ENCODE measurements around the gene GTF2F1. TPM values are rescaled to one million over a fixed set of nuclear protein-coding genes. Genes with fewer than 3 reads are reported as not detected.

Gene GTF2F1
- total and polyA plus RNA-seq, 4 donors, result 35.7 to 59.4 (median 43.4) TPM

DNA sequence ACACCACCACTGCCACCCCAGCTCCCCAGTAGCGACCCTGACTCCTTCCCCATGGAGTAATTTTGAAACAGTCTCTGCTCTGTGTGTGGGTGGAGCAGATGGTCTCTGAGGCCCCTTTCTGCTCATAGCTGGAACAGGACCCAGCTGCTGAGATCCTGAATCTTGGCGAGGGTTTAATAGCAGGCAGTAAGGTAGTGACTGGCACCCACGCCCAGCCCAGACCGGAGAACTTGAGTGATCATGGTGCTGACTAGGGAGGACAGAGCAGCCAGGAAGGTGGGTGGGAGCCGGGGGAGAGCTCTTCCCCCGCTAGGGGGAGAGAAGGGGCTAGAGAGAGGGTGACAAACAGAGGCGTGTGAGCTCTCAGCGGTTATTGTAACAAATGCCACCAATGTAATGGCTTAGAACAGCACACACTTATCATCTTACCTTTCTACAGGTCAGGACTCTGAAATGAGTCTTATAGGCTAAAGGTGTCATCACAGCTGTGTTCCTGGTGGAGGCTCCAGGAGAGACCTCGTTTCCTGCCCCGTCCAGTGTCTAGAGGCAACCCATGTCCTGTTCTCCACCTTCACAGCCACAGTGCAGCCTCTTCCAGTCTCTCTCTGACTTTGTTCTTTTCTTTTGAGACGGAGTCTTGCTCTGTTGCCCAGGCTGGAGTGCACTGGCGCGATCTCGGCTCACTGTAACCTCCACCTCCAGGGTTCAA is 52.3 kb downstream of the GTF2F1 start:
- intact Hi-C loops (cut with DNase I), result no loop called here
- Histone ChIP-seq H3K27me3 (ENCODE audit: control insufficient read depth in 1 of 2, insufficient read depth in 2 of 2, low read length in 1 of 2) (no peaks in the 10 kb centered on the region), H3K9me3 (ENCODE audit: control insufficient read depth, low read length) (no peaks in the 10 kb centered on the region), H3K4me3 (ENCODE audit: low read length in 2 of 2) (no peak overlapping the region), H3K27ac (ENCODE audit: low read depth in 1 of 2, low read length in 2 of 2) (no peak overlapping the region), H3K4me1 (ENCODE audit: control insufficient read depth in 1 of 2, insufficient read depth in 2 of 2, low read length in 2 of 2) (no peaks in the 10 kb centered on the region), H3K36me3 (ENCODE audit: control insufficient read depth in 1 of 2, insufficient read depth in 2 of 2, low read length in 1 of 2) (no peaks in the 10 kb centered on the region)
- DNase-seq (no peak), ATAC-seq (ENCODE audit: low FRiP score) (no peak)
- WGBS, 2 donors, result 57 to 62% methylated on average over 14 of the region's 14 CpGs

DNA sequence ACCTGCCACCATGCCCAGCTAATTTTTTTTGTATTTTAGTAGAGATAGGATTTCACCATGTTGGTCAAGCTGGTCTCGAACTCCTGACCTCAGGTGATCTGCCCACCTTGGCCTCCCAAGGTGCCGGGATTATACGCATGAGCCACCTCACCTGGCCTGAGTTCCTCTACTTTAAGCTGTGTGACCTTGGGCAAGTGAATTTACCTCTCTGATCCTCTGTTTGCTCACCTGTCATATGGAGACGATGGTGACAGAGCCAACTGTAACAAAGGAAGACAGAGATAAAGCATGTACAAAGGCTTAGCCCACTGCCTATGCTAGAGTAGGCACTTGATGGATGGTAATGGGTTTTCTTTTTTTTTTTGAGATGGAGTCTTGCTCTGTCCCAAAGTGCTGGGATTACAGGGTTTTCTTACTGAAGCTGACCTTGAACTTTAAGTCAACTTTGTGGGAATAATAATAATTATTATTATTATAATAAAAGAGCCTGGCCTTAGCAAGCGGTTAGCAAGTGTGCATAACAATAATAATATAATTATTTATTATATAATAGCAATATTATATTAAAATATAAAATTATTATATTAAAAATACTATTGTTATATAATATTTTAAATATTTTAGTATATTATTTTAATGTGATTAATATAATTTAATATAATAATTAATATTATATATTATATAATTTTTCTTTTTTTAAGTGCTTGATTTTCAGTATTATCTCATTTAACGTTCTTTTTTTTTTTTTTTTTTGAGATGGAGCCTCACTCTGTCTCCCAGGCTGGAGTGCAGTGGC is 58.3 kb downstream of the GTF2F1 start:
- intact Hi-C loops (cut with DNase I), result no loop called here
- no peaks in the 10 kb centered on the region for H3K9me3 ChIP-seq (ENCODE audit: control insufficient read depth, low read length)
- H3K36me3 ChIP-seq (ENCODE audit: control insufficient read depth in 1 of 2, insufficient read depth in 2 of 2, low read length in 1 of 2), result no peaks in the 10 kb centered on the region
- ATAC-seq (ENCODE audit: low FRiP score) (no peak), DNase-seq (no peak)
- no peak overlapping the region for H3K4me3 ChIP-seq (ENCODE audit: low read length in 2 of 2)
- H3K4me1 ChIP-seq (ENCODE audit: control insufficient read depth in 1 of 2, insufficient read depth in 2 of 2, low read length in 2 of 2), result no peaks in the 10 kb centered on the region
- H3K27ac ChIP-seq (ENCODE audit: low read depth in 1 of 2, low read length in 2 of 2), result no peak overlapping the region
- 90 to 91% methylated on average over 6 of the region's 6 CpGs for WGBS, 2 donors
- no peaks in the 10 kb centered on the region for H3K27me3 ChIP-seq (ENCODE audit: control insufficient read depth in 1 of 2, insufficient read depth in 2 of 2, low read length in 1 of 2)

DNA sequence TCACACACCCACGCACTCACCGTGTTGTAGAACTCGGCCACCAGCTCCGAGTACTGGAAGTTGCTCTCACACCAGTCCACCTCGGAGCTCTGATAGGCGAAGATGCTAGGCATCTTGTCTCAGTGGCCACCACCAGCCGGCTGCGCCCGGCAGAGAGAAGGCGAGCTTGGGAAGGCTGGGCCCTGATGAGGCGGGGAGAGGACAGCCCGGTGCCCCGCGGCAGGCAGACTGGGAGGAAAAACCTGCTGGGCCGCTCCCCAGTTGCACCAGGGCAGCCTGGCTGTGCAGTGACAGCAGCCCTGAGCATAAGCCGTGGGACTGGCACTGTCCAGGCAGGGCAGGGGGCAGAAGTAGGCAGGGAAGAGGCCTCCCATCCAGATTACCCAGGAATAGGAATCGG is 59.5 kb downstream of the GTF2F1 start, which contains the start of gene ACER1:
Gene ACER1 (minus strand): TSS at position 174 of the 400 bp plus-strand sequence. CDS start 61 bp downstream, at position 113.
- intact Hi-C loops (cut with DNase I), result no loop called here
- no peaks in the 10 kb centered on the region for H3K27me3 ChIP-seq (ENCODE audit: control insufficient read depth in 1 of 2, insufficient read depth in 2 of 2, low read length in 1 of 2)
- ATAC-seq (ENCODE audit: low FRiP score), result no peak

More for the DNA sequence above, 59.5 kb downstream of the GTF2F1 start, which contains the start of gene ACER1:
- H3K36me3 ChIP-seq (ENCODE audit: control insufficient read depth in 1 of 2, insufficient read depth in 2 of 2, low read length in 1 of 2), result no peaks in the 10 kb centered on the region
- 81 to 82% methylated on average over 17 of the region's 17 CpGs for WGBS, 2 donors
- no peaks in the 10 kb centered on the region for H3K4me1 ChIP-seq (ENCODE audit: control insufficient read depth in 1 of 2, insufficient read depth in 2 of 2, low read length in 2 of 2)
- no peak for DNase-seq
- no peak within 1 kb of the TSS for H3K27ac ChIP-seq (ENCODE audit: low read depth in 1 of 2, low read length in 2 of 2)
- H3K9me3 ChIP-seq (ENCODE audit: control insufficient read depth, low read length), result no peaks in the 10 kb centered on the region
- no peak within 1 kb of the TSS for H3K4me3 ChIP-seq (ENCODE audit: low read length in 2 of 2)

Small RNA genes within 50 kb of the gene (microRNA-seq; reads per million reads assigned to microRNA genes)
- 6.0 to 6.6 reads per million in 2 donors for gene MIR3940
- gene MIR6790, result 0 reads per million in 2 donors
- gene MIR6885, result 0 to 5.4 reads per million in 2 donors

Other genes with a start within 250 kb of the GTF2F1 start
- 10 to 100 TPM; 54.8 to 55.5 TPM for gene MLLT1, start 113.2 kb downstream of the GTF2F1 start, total RNA-seq
- gene MLLT1, start 113.2 kb downstream of the GTF2F1 start, polyA plus RNA-seq, result 10 to 100 TPM; 14.9 to 34.3 TPM
- gene ACER1, start 59.6 kb downstream of the GTF2F1 start, total RNA-seq, result not detected
- gene ACER1, start 59.6 kb downstream of the GTF2F1 start, polyA plus RNA-seq, result under 1 TPM in 1 of 2 donors, not detected in 1; 0.10 TPM
- 10 to 100 TPM; 46.7 to 47.8 TPM for gene CLPP, start 31.6 kb downstream of the GTF2F1 start, total RNA-seq
- 10 to 100 TPM; 44.8 to 52.9 TPM for gene CLPP, start 31.6 kb downstream of the GTF2F1 start, polyA plus RNA-seq
- gene ALKBH7, start 20.4 kb downstream of the GTF2F1 start, total RNA-seq, result 10 to 100 TPM; 36.5 to 44.6 TPM
- gene ALKBH7, start 20.4 kb downstream of the GTF2F1 start, polyA plus RNA-seq, result 100 to 1,000 TPM in 1 of 2 donors, 10 to 100 TPM in 1; 87.5 to 124 TPM
- gene PSPN, start 17.2 kb downstream of the GTF2F1 start, total RNA-seq, result 1 to 10 TPM; 1.0 to 2.2 TPM
- gene PSPN, start 17.2 kb downstream of the GTF2F1 start, polyA plus RNA-seq, result 1 to 10 TPM in 1 of 2 donors, under 1 TPM in 1; 0.95 to 1.1 TPM
- gene KHSRP, start 31.6 kb upstream of the GTF2F1 start, total RNA-seq, result 100 to 1,000 TPM; 137 to 151 TPM
- gene KHSRP, start 31.6 kb upstream of the GTF2F1 start, polyA plus RNA-seq, result 10 to 100 TPM; 69.7 to 81.1 TPM
- gene SLC25A41, start 40.6 kb upstream of the GTF2F1 start, total RNA-seq, result under 1 TPM in 1 of 2 donors, not detected in 1; 0.23 TPM
- gene SLC25A41, start 40.6 kb upstream of the GTF2F1 start, polyA plus RNA-seq, result 1 to 10 TPM in 1 of 2 donors, not detected in 1; 1.8 TPM
- gene SLC25A23, start 66.6 kb upstream of the GTF2F1 start, total RNA-seq, result 10 to 100 TPM; 52.8 to 59.0 TPM
- gene SLC25A23, start 66.6 kb upstream of the GTF2F1 start, polyA plus RNA-seq, result 10 to 100 TPM; 37.9 to 48.1 TPM
- not detected for gene CRB3, start 71.1 kb upstream of the GTF2F1 start, total RNA-seq
- 10 to 100 TPM in 1 of 2 donors, under 1 TPM in 1; 0.38 to 13.9 TPM for gene CRB3, start 71.1 kb upstream of the GTF2F1 start, polyA plus RNA-seq
- gene DENND1C, start 88.6 kb upstream of the GTF2F1 start, total RNA-seq, result 1 to 10 TPM; 3.9 to 7.6 TPM
- gene DENND1C, start 88.6 kb upstream of the GTF2F1 start, polyA plus RNA-seq, result 1 to 10 TPM in 1 of 2 donors, under 1 TPM in 1; 0.20 to 1.9 TPM
- under 1 TPM; 0.68 to 0.90 TPM for gene TUBB4A, start 109.1 kb upstream of the GTF2F1 start, total RNA-seq
- not detected for gene TUBB4A, start 109.1 kb upstream of the GTF2F1 start, polyA plus RNA-seq
- 1 to 10 TPM; 1.2 to 1.6 TPM for gene TNFSF9, start 137.9 kb upstream of the GTF2F1 start, total RNA-seq
- not detected for gene TNFSF9, start 137.9 kb upstream of the GTF2F1 start, polyA plus RNA-seq
- under 1 TPM in 1 of 2 donors, not detected in 1; 0.42 TPM for gene CD70, start 198.0 kb upstream of the GTF2F1 start, total RNA-seq
- gene CD70, start 198.0 kb upstream of the GTF2F1 start, polyA plus RNA-seq, result not detected